Body of pancreas (tissue), 4 donors: ENCODE data around the gene SMIM36. TPM values are rescaled to one million over a fixed set of nuclear protein-coding genes. Genes with fewer than 3 reads are reported as not detected.

Experiments used
- ATAC-seq: fragments of 150-250 bp; one replicate; pipeline ENCODE4 v1.9.1; 2016
- DNase-seq, 4 donors: peaks; one replicate each; pipeline ENCODE4 v3.0.0-alpha.2; 2019
- H3K27ac ChIP-seq, 4 donors: fragments of 200-600 bp; sonication (generic); 1 replicate in 3 of 4; 2 replicates in 1 of 4; pipeline versions ENCODE4 v1.5.1 to v1.6.1; 2016 to 2019; ENCODE audit warnings: mild to moderate bottlenecking in 1 of 4, mixed read lengths in 1 of 4, moderate library complexity in 1 of 4
- H3K27me3 ChIP-seq, 2 donors: fragments of 200-600 bp; sonication (generic); one replicate each; pipeline ENCODE4 v1.6.0; 2016; ENCODE audit warnings: mild to moderate bottlenecking in 1 of 2
- H3K36me3 ChIP-seq, 2 donors: fragments of 200-600 bp; sonication (generic); replicated peaks in 1 of 2; 2 replicates each; pipeline ENCODE4 v1.5.1; 2016; ENCODE audit warnings: low read depth in 2 of 2; ENCODE audit not compliant: insufficient read depth in 1 of 2
- H3K4me1 ChIP-seq: fragments of 200-600 bp; sonication (generic); one replicate; pipeline ENCODE4 v1.6.0; 2016
- H3K4me3 ChIP-seq, 2 donors: fragments of 200-600 bp; sonication (generic); 1 replicate in 1 of 2; 2 replicates in 1 of 2; pipeline ENCODE4 v1.5.1; 2016 to 2019
- H3K9me3 ChIP-seq, 3 donors: fragments of 200-600 bp; sonication (generic); 1 replicate in 2 of 3; 2 replicates in 1 of 3; pipeline ENCODE4 v1.5.1; 2016
- POLR2A ChIP-seq, 3 donors: fragments of 450-650 bp; IDR thresholded peaks; one replicate each; pipeline ENCODE4 v1.6.1; 2016; ENCODE audit warnings: antibody characterized with exemption in 3 of 3, mild to moderate bottlenecking in 2 of 3
- WGBS, 2 donors: methylation state at CpG; one replicate each; pipeline ENCODE4 v1.1.5; 2017; 5-methylcytosine and 5-hydroxymethylcytosine counted together
- intact Hi-C: fragments of 100-400 bp; cut with DNase I; formaldehyde crosslinking; loops from one replicate; pipeline ENCODE4 v1.15.1; 2023
- total RNA-seq, 2 donors: library from RNA; depleted of rRNA; stranded (reverse); fragments of >200 nt; gene quantifications; one replicate each; pipeline ENCODE4 v1.1.0, GENCODE V29; 2016
- TF ChIP-seq, protein P1 (sequence below), 7 experiments: fragments of 450-650 bp in 4 of 7; fragments of 200-600 bp in 3 of 7; sonication (generic) in 3 of 7; IDR thresholded peaks; one replicate each; pipeline ENCODE4 v1.5.1; 2016 to 2019; ENCODE audit warnings: antibody characterized with exemption in 7 of 7

Gene SMIM36
- total RNA-seq, 2 donors from 2014 or later, result not detected

DNA sequence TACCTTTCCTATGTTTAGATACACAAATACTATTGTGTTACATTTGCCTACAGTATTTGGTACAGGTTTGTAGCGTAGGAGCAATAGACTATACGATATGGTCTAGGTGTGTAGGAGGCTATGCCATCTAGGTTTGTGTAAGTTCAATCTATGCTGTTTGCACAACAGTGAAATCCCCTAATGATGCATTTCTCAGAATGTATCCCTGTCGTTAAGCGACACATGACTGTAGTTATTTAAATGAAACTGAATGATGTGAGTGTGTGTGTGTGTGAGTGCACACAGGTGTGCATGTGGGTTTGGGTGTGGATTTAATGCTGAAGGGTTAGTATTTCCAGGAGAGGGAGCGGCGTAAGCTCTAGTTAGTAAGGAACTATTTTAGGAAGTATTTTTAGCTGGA is 34.6 kb upstream of the SMIM36 start:
- intact Hi-C loops, result no loop called here
- no peak for ATAC-seq
- no peak for TF ChIP-seq POLR2A (IDR thresholded peaks at IDR 0.05)
- TF ChIP-seq, protein P1, sequence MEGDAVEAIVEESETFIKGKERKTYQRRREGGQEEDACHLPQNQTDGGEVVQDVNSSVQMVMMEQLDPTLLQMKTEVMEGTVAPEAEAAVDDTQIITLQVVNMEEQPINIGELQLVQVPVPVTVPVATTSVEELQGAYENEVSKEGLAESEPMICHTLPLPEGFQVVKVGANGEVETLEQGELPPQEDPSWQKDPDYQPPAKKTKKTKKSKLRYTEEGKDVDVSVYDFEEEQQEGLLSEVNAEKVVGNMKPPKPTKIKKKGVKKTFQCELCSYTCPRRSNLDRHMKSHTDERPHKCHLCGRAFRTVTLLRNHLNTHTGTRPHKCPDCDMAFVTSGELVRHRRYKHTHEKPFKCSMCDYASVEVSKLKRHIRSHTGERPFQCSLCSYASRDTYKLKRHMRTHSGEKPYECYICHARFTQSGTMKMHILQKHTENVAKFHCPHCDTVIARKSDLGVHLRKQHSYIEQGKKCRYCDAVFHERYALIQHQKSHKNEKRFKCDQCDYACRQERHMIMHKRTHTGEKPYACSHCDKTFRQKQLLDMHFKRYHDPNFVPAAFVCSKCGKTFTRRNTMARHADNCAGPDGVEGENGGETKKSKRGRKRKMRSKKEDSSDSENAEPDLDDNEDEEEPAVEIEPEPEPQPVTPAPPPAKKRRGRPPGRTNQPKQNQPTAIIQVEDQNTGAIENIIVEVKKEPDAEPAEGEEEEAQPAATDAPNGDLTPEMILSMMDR (IDR thresholded peaks at IDR 0.05), result no peak
- Histone ChIP-seq H3K36me3 (no peaks in the 10 kb centered on the region), H3K4me1 (no peaks in the 10 kb centered on the region), H3K9me3 (no peaks in the 10 kb centered on the region), H3K27ac (no peak overlapping the region), H3K4me3 (no peak overlapping the region), H3K27me3 (no peaks in the 10 kb centered on the region)
- WGBS, 2 donors, result 73 to 74% methylated on average over 6 of the region's 6 CpGs
- no peak for DNase-seq

DNA sequence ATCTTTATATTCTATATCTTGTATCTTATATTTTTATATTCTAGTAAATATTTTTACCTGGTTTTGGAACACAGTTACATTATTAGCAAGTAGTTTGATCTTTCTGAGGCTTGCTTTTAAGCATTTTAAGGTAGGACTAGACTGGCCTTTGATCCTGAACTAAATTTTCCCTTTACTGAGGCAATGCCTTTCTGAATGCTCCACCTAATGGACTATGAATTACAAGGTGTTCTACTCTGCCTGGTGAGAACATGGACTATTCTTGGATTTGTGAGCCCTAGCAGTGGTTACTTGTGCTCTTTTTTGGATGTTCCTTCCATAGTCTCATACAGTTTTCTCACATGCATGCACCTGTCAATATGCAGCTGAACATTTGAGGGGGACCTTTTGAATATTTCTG is 32.5 kb upstream of the SMIM36 start:
- H3K9me3 ChIP-seq, result no peaks in the 10 kb centered on the region
- intact Hi-C loops, result no loop called here
- no peak for DNase-seq
- no peaks in the 10 kb centered on the region for H3K36me3 ChIP-seq
- H3K4me3 ChIP-seq, result no peak overlapping the region
- no peak for ATAC-seq
- no peak for TF ChIP-seq POLR2A (IDR thresholded peaks at IDR 0.05)
- TF ChIP-seq, protein P1 (IDR thresholded peaks at IDR 0.05), result no peak
- H3K27me3 ChIP-seq, result no peaks in the 10 kb centered on the region
- no peaks in the 10 kb centered on the region for H3K4me1 ChIP-seq
- H3K27ac ChIP-seq, result no peak overlapping the region

DNA sequence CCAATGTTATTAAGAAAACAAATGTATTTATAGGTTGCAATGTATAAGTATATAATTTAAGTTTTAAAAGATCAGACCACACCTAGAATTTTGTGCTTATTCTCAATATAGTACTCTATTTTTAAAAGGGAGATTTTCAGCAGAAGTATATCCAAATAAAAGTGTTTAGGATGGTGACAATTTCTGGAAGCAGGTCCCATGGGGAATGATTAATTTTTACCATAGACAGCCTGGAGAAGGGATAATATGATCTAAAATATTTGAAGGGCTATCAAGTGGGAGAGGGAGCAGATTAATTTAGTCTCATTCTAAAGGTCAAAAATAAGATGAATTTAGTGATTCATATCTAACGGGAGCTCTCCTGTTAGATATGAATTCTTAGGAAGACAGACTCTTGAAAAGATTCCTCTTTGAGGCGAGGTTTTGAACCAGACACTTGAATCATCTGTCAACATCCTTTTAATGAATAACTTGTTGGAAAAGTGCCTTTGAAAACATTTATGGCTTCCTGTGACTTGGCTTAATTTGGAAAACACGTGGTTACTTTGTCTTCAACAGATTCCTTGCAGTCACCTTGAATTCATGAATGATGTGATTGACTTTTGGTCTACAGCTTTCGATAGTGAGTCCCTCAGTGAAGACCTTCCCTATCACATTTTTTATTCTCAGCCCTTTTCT is 29.3 kb upstream of the SMIM36 start:
- Histone ChIP-seq H3K27me3 (no peaks in the 10 kb centered on the region), H3K4me1 (no peaks in the 10 kb centered on the region), H3K27ac (no peak overlapping the region), H3K4me3 (no peak overlapping the region), H3K9me3 (no peaks in the 10 kb centered on the region), H3K36me3 (no peaks in the 10 kb centered on the region)
- DNase-seq, result no peak
- TF ChIP-seq POLR2A (IDR thresholded peaks at IDR 0.05), result no peak
- TF ChIP-seq, protein P1 (IDR thresholded peaks at IDR 0.05), result no peak
- 15 to 20% methylated on average over 4 of the region's 4 CpGs for WGBS, 2 donors
- ATAC-seq, result no peak
- intact Hi-C loops, result no loop called here

DNA sequence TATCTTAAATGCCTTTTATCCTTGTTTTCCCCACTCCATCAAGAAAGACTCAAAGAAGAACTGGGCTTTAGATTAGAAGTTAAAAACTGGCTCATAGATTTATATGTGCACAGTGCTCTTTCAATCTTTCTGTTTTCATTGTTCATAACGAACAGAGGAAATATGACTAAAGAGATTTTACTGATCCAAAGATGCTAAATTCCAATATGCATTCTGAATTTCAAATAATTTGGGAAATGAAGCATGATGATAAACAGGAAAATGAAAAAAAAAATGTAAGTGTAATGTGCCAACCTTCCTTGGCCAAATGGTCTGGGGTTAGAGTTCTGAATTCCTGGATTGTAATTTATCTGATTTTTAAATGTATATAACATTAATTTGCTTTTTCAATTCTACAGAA is 25.0 kb upstream of the SMIM36 start:
- intact Hi-C loops, result loop anchor here (10.0 kb wide), 1 partner anchor 189 kb away; the partner anchor contains the start of gene TMEM100
- H3K27ac ChIP-seq, result no peak overlapping the region
- ATAC-seq (no peak), DNase-seq (no peak)
- no peaks in the 10 kb centered on the region for H3K4me1 ChIP-seq
- 57 to 60% methylated on average over 1 of the region's 1 CpG for WGBS, 2 donors
- no peaks in the 10 kb centered on the region for H3K36me3 ChIP-seq
- no peak overlapping the region for H3K4me3 ChIP-seq
- no peaks in the 10 kb centered on the region for H3K27me3 ChIP-seq
- TF ChIP-seq, protein P1 (IDR thresholded peaks at IDR 0.05), result no peak
- TF ChIP-seq POLR2A (IDR thresholded peaks at IDR 0.05), result no peak
- H3K9me3 ChIP-seq, result no peaks in the 10 kb centered on the region

DNA sequence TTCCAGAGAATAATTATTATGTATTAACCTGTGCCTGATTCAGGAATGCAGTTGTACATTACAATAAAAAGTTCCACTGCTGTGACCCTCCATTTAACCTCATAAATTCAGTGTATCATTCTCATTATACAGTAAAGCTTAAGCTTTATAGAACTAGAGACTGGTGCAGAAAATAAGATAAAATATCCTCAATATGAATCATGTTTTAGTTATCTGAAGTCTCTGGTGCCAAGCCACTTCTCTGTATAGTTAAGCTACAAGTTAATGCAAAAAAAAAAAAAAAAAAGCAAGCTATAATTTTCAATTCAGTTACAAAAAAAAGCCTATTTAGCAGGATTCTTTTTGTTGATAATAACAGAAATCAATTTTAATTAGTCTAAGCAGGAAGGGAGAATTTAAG is 22.4 kb upstream of the SMIM36 start:
- H3K36me3 ChIP-seq, result no peaks in the 10 kb centered on the region
- H3K9me3 ChIP-seq, result no peaks in the 10 kb centered on the region
- H3K4me3 ChIP-seq, result no peak overlapping the region
- intact Hi-C loops, result loop anchor here (10.0 kb wide), 1 partner anchor 191 kb away; the partner anchor contains the start of gene TMEM100
- H3K27ac ChIP-seq, result no peak overlapping the region
- TF ChIP-seq, protein P1 (IDR thresholded peaks at IDR 0.05), result no peak
- no peak for TF ChIP-seq POLR2A (IDR thresholded peaks at IDR 0.05)
- H3K27me3 ChIP-seq, result no peaks in the 10 kb centered on the region
- H3K4me1 ChIP-seq, result no peaks in the 10 kb centered on the region
- DNase-seq (no peak), ATAC-seq (no peak)
